LNCaP clone FGC (cell line): ENCODE results near the gene TAB2.
A peak's percentile ranks its signal among the peaks of the same experiment; 100 is the strongest.

ENCODE experiments used
- DNase-seq: peaks from one replicate; pipeline ENCODE4 v3.0.0-alpha.2; 2011; ENCODE audit warnings: low read depth
- H3K4me3 ChIP-seq: 2 replicates; pipeline ENCODE4 v1.5.1; 2011; ENCODE audit warnings: mild to moderate bottlenecking, low read depth, low read length, control low read depth
- CTCF ChIP-seq: IDR thresholded peaks from 2 replicates; pipeline ENCODE4 v1.5.1; 2012; ENCODE audit warnings: mild to moderate bottlenecking; ENCODE audit not compliant: control insufficient read depth, insufficient read depth; ENCODE audit errors: extremely low read depth

Gene TAB2

DNA sequence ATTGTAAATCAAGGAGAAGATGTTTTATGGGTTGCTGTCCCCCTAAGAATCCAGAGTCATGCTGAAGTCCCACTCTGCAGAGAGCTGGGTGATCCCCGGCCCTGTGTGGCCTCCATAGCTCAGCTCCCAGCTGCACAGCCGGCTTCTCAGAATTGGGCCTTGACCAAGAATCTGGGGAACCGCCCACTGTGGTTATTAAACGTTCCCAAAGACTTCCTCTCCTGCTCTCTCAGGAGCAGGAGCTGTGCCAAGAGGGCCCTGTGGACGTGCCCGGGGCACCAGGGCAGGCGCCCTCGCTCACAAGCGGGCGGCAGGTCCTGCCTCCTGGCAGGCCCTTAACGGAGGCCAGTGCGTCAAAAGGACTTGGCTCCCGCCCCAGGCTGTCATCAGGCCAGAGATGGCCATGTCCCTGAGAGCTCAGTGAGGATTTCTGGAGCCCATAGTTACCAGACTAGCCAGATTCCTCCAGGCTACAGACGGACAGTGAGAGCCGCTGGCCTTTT, 136.9 kb downstream of the TAB2 start:
- H3K4me3 ChIP-seq: no peak overlapping the region
- TF ChIP-seq CTCF: no peak
- peak; percentile 97 for DNase-seq

DNA sequence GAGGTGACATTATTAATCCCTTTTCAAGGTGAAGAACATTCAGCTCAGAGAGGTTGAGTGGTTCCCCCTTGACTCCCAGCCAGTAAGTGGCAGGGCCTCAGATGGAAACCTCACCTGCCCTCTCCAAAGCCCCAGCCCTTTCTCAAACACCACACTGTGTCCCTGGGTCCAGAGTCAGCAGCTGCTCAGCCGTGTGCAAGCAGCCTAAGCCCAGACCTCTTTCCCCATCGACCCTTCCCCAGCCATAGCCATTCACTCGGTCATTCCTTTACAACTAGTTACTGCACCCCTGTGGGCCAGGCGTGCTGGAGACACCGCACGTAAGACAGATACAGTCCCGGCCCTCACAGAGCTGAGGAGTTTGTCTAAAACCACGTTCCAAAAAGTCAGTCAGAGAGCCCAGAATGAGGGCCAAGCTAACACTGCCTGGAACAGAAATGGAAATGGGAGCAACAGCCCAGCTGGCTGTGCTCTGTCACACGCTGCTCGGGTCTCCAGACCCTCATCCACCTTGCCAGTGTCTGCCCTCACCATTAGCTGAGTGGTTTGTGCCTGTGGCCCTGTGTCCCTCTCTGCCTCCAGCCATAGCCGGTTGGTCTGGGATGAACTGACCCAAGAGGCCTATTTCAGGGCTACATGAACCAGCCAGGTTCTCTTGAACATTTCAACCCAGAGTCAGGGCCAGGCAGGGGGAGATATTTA, 137.7 kb downstream of the TAB2 start:
- DNase-seq: no peak
- H3K4me3 ChIP-seq: no peak overlapping the region
- no peak for TF ChIP-seq CTCF

DNA sequence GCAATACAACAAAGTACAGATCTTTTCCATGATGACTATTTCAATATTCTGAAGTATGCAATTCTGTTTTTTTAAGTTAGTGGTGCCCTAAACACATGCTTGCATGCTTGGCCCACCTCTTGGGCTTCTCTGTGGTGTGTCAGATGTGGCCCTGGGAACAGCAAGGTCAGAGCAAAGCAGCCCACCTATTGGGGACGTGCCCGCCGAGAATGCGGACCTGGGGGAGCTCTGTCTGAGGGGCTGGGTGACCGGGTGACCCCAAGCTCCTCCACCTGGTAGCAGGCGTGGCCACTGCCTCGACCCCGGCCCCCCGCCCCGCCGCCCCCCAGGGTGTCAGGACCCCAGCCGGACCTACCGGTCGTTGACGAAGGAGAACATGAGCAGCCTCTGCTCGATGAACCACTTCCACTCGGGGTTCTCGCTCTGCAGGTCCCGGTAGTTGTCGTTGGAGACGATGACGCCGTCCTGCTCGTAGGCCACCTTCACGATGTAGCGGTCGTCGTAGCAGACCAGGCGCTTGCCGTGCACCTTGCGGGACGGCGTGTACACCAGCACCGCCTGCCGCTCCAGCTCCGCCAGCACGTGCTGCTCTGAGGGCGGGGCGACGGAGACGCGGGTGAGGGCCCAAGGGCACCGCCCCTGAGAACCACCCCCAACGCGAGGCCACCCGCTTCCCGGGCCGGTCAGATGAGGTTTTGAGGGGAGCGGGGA, 139.0 kb downstream of the TAB2 start:
- TF ChIP-seq CTCF: no peak
- no peak overlapping the region for H3K4me3 ChIP-seq
- no peak for DNase-seq

DNA sequence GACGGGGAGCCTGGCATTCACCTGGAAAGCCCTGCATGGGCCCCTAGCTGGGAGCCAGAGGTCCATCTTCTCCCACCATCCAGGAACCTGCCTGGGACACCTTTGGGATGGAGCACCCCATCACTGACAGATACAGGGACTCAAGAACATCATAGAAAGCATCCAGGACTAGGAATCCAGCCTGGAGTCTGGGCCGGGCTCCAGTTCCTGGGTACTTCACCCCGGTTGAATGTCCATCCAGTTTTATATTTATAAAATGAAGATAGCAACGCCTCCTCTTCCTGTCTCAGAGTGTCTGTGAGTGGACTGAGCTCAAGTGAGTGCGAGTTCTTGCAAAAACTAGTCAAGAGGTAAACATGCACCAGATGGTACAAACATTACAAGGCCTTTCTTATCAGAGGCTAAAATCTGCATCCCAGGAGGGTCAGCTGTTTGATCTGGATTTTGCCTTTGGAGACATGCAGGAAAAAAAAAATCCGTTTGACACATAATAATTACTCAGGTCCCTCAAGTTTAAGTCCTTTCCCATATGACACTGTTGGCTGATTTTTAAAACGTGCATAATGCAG, 139.9 kb downstream of the TAB2 start:
- H3K4me3 ChIP-seq: no peak overlapping the region
- DNase-seq: no peak
- TF ChIP-seq CTCF: no peak

GRCh38 chr6:149458196-149458595, 140.7 kb downstream of the TAB2 start:
- H3K4me3 ChIP-seq: no peak overlapping the region
- no peak for DNase-seq
- no peak for TF ChIP-seq CTCF

- DNase-seq: no peak
- TF ChIP-seq CTCF: no peak
- H3K4me3 ChIP-seq: no peak overlapping the region
Observed at GRCh38 chr6:149458806-149459205, 141.3 kb downstream of the TAB2 start.
